HepG2 (cell line): Measurements from ENCODE around the gene FLOT2. TPM values are rescaled to one million over a fixed set of nuclear protein-coding genes. Genes with fewer than 3 reads are reported as not detected.
A peak's percentile ranks its signal among the peaks of the same experiment; 100 is the strongest.

Experiments used
- ARHGAP35 ChIP-seq: sonication (generic); formaldehyde crosslinking; IDR thresholded peaks from 2 replicates; pipeline ENCODE4 v1.9.0; 2022; ENCODE audit warnings: mild to moderate bottlenecking, inconsistent platforms, moderate library complexity, missing genetic modification reagents, borderline replicate concordance
- BHLHE40 ChIP-seq: IDR thresholded peaks from 2 replicates; pipeline ENCODE4 v1.6.1; 2011; ENCODE audit warnings: low read length, improper control_type of control experiment
- DNMT3B ChIP-seq: conservative IDR thresholded peaks from 2 replicates; pipeline ENCODE4 v1.6.1; 2016; ENCODE audit warnings: missing biosample characterization, control low read depth
- HDAC1 ChIP-seq: sonication (generic); formaldehyde crosslinking; IDR thresholded peaks from 2 replicates; pipeline ENCODE4 v1.5.1; 2020; ENCODE audit warnings: mild to moderate bottlenecking, missing genetic modification reagents
- HOXA3 ChIP-seq: sonication (generic); formaldehyde crosslinking; IDR thresholded peaks from 2 replicates; pipeline ENCODE4 v1.5.0; 2020; ENCODE audit warnings: missing genetic modification reagents
- IKZF5 ChIP-seq: IDR thresholded peaks from 2 replicates; pipeline ENCODE4 v1.6.1; 2018; ENCODE audit warnings: missing genetic modification reagents, mild to moderate bottlenecking, missing compliant biosample characterization
- ISX ChIP-seq: sonication (generic); formaldehyde crosslinking; conservative IDR thresholded peaks from 2 replicates; pipeline ENCODE4 v1.5.0; 2020; ENCODE audit warnings: missing genetic modification reagents
- PAXIP1 ChIP-seq: sonication (generic); formaldehyde crosslinking; conservative IDR thresholded peaks from 2 replicates; pipeline ENCODE4 v1.4.0; 2020; ENCODE audit warnings: mild to moderate bottlenecking, missing genetic modification reagents, moderate library complexity
- RXRA ChIP-seq: sonication (generic); formaldehyde crosslinking; IDR thresholded peaks from 2 replicates; pipeline ENCODE4 v1.5.1; 2020; ENCODE audit warnings: missing genetic modification reagents
- SALL1 ChIP-seq: sonication (generic); formaldehyde crosslinking; IDR thresholded peaks from 2 replicates; pipeline ENCODE4 v1.8.0; 2022; ENCODE audit warnings: mild to moderate bottlenecking, missing genetic modification reagents
- ZFX ChIP-seq: sonication (generic); formaldehyde crosslinking; IDR thresholded peaks from 2 replicates; pipeline ENCODE4 v1.4.0; 2020; ENCODE audit warnings: mild to moderate bottlenecking, low read depth, missing genetic modification reagents, moderate library complexity
- ZNF432 ChIP-seq: sonication (generic); formaldehyde crosslinking; IDR thresholded peaks from 2 replicates; pipeline ENCODE4 v1.5.0; 2020; ENCODE audit warnings: missing genetic modification reagents, mild to moderate bottlenecking, borderline replicate concordance
- ZNF570 ChIP-seq: sonication (generic); formaldehyde crosslinking; IDR thresholded peaks from 2 replicates; pipeline ENCODE4 v1.4.0; 2020; ENCODE audit warnings: mild to moderate bottlenecking, missing genetic modification reagents, borderline replicate concordance
- ZNF652 ChIP-seq: IDR thresholded peaks from 2 replicates; pipeline ENCODE4 v1.6.1; 2016; ENCODE audit warnings: low read depth, borderline replicate concordance
- polyA plus RNA-seq, 8 experiments: library from polyadenylated mRNA; depleted of rRNA in 3 of 8; stranded (reverse) in 7 of 8; unstranded in 1 of 8; fragments of >200 nt; fragmentation: Illumina TruSeq in 4 of 8; extraction: Trizol in 4 of 8; gene quantifications; 2 replicates each; pipeline versions ENCODE4 v1.2.1 to v1.2.3, GENCODE V29; 2011 to 2016; ENCODE audit warnings: low read depth in 4 of 8, missing spikeins in 1 of 8, mixed read lengths in 1 of 8; ENCODE audit not compliant: insufficient read depth in 1 of 8
- total RNA-seq, 5 experiments: library from RNA; depleted of rRNA; stranded (reverse); fragments of >200 nt; fragmentation: Illumina TruSeq; extraction: Trizol; gene quantifications; 2 replicates each; pipeline ENCODE4 v1.2.3, GENCODE V29; 2016; ENCODE audit warnings: low read depth in 1 of 5
- TF ChIP-seq, protein P1 (sequence below): sonication (generic); formaldehyde crosslinking; IDR thresholded peaks from 2 replicates; pipeline ENCODE4 v1.4.0; 2020; ENCODE audit warnings: mild to moderate bottlenecking, missing genetic modification reagents, borderline replicate concordance
- TF ChIP-seq, protein P2 (sequence below): sonication (generic); formaldehyde crosslinking; IDR thresholded peaks from 2 replicates; pipeline ENCODE4 v1.5.0; 2020; ENCODE audit warnings: mild to moderate bottlenecking, missing genetic modification reagents, moderate library complexity
- TF ChIP-seq, protein P3 (sequence below): sonication (generic); formaldehyde crosslinking; IDR thresholded peaks from 2 replicates; pipeline ENCODE4 v1.4.0; 2020; ENCODE audit warnings: missing genetic modification reagents

Gene FLOT2
- total and polyA plus RNA-seq, 2 of the 13 experiments (the other 11 are each of a cell fraction or from before 2014, with no cell fraction given): 54.3 to 54.5 TPM

- TF ChIP-seq PAXIP1 (CRISPR knock-in tag) (peak; percentile 45), BHLHE40 (no peak), HOXA3 (CRISPR knock-in tag) (no peak; the same call in 1 of the 2 replicates), HDAC1 (CRISPR knock-in tag) (peak; percentile 40; the same call in 1 of the 2 replicates), DNMT3B (0 out of 2 replicates have a peak, but pooled peaks have one; percentile 50), RXRA (CRISPR knock-in tag) (no peak; the same call in 1 of the 2 replicates), ZNF652 (CRISPR knock-in tag) (no peak), ARHGAP35 (no peak), ZFX (CRISPR knock-in tag) (peak; percentile 73), SALL1 (CRISPR knock-in tag) (peak; percentile 44; the same call in 1 of the 2 replicates), ZNF570 (CRISPR knock-in tag) (no peak), IKZF5 (CRISPR knock-in tag) (0 out of 2 replicates have a peak, but pooled peaks have one; percentile 18), ZNF432 (no peak), ISX (CRISPR knock-in tag) (no peak)
- TF ChIP-seq, protein P1, sequence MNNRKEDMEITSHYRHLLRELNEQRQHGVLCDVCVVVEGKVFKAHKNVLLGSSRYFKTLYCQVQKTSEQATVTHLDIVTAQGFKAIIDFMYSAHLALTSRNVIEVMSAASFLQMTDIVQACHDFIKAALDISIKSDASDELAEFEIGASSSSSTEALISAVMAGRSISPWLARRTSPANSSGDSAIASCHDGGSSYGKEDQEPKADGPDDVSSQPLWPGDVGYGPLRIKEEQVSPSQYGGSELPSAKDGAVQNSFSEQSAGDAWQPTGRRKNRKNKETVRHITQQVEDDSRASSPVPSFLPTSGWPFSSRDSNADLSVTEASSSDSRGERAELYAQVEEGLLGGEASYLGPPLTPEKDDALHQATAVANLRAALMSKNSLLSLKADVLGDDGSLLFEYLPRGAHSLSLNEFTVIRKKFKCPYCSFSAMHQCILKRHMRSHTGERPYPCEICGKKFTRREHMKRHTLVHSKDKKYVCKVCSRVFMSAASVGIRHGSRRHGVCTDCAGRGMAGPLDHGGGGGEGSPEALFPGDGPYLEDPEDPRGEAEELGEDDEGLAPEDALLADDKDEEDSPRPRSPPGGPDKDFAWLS (CRISPR knock-in tag): no peak
- TF ChIP-seq, protein P2, sequence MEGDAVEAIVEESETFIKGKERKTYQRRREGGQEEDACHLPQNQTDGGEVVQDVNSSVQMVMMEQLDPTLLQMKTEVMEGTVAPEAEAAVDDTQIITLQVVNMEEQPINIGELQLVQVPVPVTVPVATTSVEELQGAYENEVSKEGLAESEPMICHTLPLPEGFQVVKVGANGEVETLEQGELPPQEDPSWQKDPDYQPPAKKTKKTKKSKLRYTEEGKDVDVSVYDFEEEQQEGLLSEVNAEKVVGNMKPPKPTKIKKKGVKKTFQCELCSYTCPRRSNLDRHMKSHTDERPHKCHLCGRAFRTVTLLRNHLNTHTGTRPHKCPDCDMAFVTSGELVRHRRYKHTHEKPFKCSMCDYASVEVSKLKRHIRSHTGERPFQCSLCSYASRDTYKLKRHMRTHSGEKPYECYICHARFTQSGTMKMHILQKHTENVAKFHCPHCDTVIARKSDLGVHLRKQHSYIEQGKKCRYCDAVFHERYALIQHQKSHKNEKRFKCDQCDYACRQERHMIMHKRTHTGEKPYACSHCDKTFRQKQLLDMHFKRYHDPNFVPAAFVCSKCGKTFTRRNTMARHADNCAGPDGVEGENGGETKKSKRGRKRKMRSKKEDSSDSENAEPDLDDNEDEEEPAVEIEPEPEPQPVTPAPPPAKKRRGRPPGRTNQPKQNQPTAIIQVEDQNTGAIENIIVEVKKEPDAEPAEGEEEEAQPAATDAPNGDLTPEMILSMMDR (CRISPR knock-in tag): 0 out of 2 replicates have a peak, but pooled peaks have one; percentile 5
- TF ChIP-seq, protein P3, sequence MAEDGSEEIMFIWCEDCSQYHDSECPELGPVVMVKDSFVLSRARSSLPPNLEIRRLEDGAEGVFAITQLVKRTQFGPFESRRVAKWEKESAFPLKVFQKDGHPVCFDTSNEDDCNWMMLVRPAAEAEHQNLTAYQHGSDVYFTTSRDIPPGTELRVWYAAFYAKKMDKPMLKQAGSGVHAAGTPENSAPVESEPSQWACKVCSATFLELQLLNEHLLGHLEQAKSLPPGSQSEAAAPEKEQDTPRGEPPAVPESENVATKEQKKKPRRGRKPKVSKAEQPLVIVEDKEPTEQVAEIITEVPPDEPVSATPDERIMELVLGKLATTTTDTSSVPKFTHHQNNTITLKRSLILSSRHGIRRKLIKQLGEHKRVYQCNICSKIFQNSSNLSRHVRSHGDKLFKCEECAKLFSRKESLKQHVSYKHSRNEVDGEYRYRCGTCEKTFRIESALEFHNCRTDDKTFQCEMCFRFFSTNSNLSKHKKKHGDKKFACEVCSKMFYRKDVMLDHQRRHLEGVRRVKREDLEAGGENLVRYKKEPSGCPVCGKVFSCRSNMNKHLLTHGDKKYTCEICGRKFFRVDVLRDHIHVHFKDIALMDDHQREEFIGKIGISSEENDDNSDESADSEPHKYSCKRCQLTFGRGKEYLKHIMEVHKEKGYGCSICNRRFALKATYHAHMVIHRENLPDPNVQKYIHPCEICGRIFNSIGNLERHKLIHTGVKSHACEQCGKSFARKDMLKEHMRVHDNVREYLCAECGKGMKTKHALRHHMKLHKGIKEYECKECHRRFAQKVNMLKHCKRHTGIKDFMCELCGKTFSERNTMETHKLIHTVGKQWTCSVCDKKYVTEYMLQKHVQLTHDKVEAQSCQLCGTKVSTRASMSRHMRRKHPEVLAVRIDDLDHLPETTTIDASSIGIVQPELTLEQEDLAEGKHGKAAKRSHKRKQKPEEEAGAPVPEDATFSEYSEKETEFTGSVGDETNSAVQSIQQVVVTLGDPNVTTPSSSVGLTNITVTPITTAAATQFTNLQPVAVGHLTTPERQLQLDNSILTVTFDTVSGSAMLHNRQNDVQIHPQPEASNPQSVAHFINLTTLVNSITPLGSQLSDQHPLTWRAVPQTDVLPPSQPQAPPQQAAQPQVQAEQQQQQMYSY (CRISPR knock-in tag): no peak
These were observed 11.2 kb upstream of the FLOT2 start (continued) for GRCh38 chr17:28908640-28909167.
